Measurements from ENCODE around the gene ITGB5.

Gene ITGB5

DNA sequence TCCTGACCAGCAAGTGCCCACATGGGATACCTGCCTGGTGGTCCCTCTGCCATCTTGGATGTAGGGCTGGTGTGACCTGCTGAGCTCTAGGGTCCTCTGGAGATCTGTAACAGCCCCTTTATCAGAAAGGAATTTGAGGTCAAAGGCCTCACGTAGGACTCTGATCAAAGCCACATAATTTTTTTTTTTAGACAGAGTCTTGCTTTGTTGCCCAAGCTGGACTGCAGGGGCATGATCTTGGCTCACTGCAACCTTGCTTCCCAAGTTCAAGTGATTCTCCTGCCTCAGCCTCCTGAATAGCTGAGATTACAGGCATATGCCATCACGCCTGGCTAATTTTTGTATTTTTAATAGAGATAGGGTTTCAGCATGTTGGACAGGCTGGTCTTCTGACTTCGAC is 9.5 kb downstream of the ITGB5 start:
- no peak for DNase-seq (ENCODE audit: low read depth)
- no peak overlapping the region for H3K4me3 ChIP-seq (ENCODE audit: low read depth, low read length)
- no peak for TF ChIP-seq MYC (IDR thresholded peaks at IDR 0.05; ENCODE audit: low read depth, low read length)
- TF ChIP-seq, protein P1, sequence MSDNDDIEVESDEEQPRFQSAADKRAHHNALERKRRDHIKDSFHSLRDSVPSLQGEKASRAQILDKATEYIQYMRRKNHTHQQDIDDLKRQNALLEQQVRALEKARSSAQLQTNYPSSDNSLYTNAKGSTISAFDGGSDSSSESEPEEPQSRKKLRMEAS (IDR thresholded peaks at IDR 0.05; ENCODE audit: low read depth, low read length) = no peak
- no peak for TF ChIP-seq POLR2A (IDR thresholded peaks at IDR 0.05; ENCODE audit: extremely low read depth, insufficient read length)
- TF ChIP-seq CTCF (IDR thresholded peaks at IDR 0.05; ENCODE audit: low read depth, low read length) = no peak

- no peak overlapping the region for H3K4me3 ChIP-seq (ENCODE audit: low read depth, low read length)
- DNase-seq (ENCODE audit: low read depth) = no peak
- TF ChIP-seq CTCF (IDR thresholded peaks at IDR 0.05; ENCODE audit: low read depth, low read length) (no peak), MYC (IDR thresholded peaks at IDR 0.05; ENCODE audit: low read depth, low read length) (no peak), POLR2A (IDR thresholded peaks at IDR 0.05; ENCODE audit: extremely low read depth, insufficient read length) (no peak)
- TF ChIP-seq, protein P1 (IDR thresholded peaks at IDR 0.05; ENCODE audit: low read depth, low read length) = no peak
These were observed 10.7 kb downstream of the ITGB5 start for GRCh38 chr3:124876401-124876878.

DNA sequence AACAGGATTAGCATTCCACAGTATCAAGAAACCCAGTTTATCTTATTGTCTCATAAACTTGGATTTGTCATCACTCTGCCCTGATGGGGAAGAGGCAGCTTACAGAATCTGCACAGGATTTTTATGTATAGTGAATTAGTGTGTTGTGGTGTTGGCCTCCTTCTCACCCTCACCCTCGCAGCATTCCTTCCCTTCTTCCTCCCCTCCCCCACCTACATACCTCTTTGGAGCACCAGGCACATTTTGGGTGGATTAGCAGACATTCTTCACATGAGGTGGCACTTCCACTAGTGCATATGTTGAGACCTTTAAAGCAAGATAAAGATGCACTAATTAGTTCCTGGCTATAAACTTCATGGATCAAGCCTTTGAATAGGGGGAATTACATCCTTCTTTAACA is 13.9 kb downstream of the ITGB5 start:
- no peak for DNase-seq (ENCODE audit: low read depth)
- H3K4me3 ChIP-seq (ENCODE audit: low read depth, low read length) = no peak overlapping the region
- TF ChIP-seq CTCF (IDR thresholded peaks at IDR 0.05; ENCODE audit: low read depth, low read length) = no peak
- TF ChIP-seq, protein P1 (IDR thresholded peaks at IDR 0.05; ENCODE audit: low read depth, low read length) = no peak
- TF ChIP-seq MYC (IDR thresholded peaks at IDR 0.05; ENCODE audit: low read depth, low read length) = no peak

GRCh38 chr3:124867511-124867910 is 19.7 kb downstream of the ITGB5 start:
- H3K4me3 ChIP-seq (ENCODE audit: low read depth, low read length) = no peak overlapping the region
- no peak for TF ChIP-seq CTCF (IDR thresholded peaks at IDR 0.05; ENCODE audit: low read depth, low read length)
- TF ChIP-seq, protein P1 (IDR thresholded peaks at IDR 0.05; ENCODE audit: low read depth, low read length) = no peak
- TF ChIP-seq POLR2A (IDR thresholded peaks at IDR 0.05; ENCODE audit: extremely low read depth, insufficient read length) = no peak
- no peak for TF ChIP-seq MYC (IDR thresholded peaks at IDR 0.05; ENCODE audit: low read depth, low read length)
- no peak for DNase-seq (ENCODE audit: low read depth)

- H3K4me3 ChIP-seq (ENCODE audit: low read depth, low read length) = no peak overlapping the region
- TF ChIP-seq MYC (IDR thresholded peaks at IDR 0.05; ENCODE audit: low read depth, low read length) (no peak), POLR2A (IDR thresholded peaks at IDR 0.05; ENCODE audit: extremely low read depth, insufficient read length) (no peak), CTCF (IDR thresholded peaks at IDR 0.05; ENCODE audit: low read depth, low read length) (no peak)
- TF ChIP-seq, protein P1 (IDR thresholded peaks at IDR 0.05; ENCODE audit: low read depth, low read length) = no peak
- DNase-seq (ENCODE audit: low read depth) = no peak
These were observed 25.2 kb downstream of the ITGB5 start for GRCh38 chr3:124862006-124862405.

DNA sequence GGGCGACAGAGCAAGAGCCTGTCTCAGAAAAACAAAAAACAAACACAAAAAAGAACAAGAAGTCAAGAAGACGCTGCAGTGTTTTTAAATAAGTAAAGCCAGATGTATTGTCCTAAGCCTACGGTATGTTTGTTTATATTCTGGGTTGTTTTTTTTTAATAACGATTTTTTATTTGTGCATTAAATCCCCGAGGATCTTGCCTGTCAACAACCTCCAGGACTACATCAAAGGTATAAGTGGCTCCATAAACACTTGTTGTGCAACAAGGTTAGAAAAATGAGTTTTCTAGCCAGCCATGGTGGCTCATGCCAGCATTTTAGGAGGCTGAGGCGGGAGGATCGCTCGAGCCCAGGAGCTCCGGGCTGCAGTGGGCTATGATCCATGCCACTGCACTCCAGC is 26.1 kb downstream of the ITGB5 start:
- DNase-seq (ENCODE audit: low read depth) = no peak
- TF ChIP-seq POLR2A (IDR thresholded peaks at IDR 0.05; ENCODE audit: extremely low read depth, insufficient read length) = no peak
- no peak for TF ChIP-seq CTCF (IDR thresholded peaks at IDR 0.05; ENCODE audit: low read depth, low read length)
- TF ChIP-seq MYC (IDR thresholded peaks at IDR 0.05; ENCODE audit: low read depth, low read length) = no peak
- TF ChIP-seq, protein P1 (IDR thresholded peaks at IDR 0.05; ENCODE audit: low read depth, low read length) = no peak
- no peak overlapping the region for H3K4me3 ChIP-seq (ENCODE audit: low read depth, low read length)
